IMR-90 (cell line): Measurements from ENCODE around the gene SRBD1. TPM values are rescaled to one million over a fixed set of nuclear protein-coding genes. Genes with fewer than 3 reads are reported as not detected.

Source experiments
- ATAC-seq: fragments of 200-7000 bp; cut with Tn5 transposase; 2 replicates; pipeline ENCODE4 v1.9.1; 2020; ENCODE audit warnings: low read depth, mild to moderate bottlenecking, moderate library complexity
- BruUV-seq: library from RNA; stranded (reverse); fragments of 400-500 nt; replicated peaks from 2 replicates; lab custom pipeline; 2021; lab: Mats Ljungman, UMichigan
- CTCF ChIA-PET: fragments of 300-600 bp; formaldehyde crosslinking; extraction: SDS; loops from one replicate; lab custom pipeline; 2021; ENCODE audit warnings: antibody characterized with exemption; lab: Yijun Ruan, JAX
- POLR2A ChIA-PET: fragments of 300-600 bp; sonication (Branson Sonifier 250); formaldehyde crosslinking; loops from one replicate; lab custom pipeline; 2022; ENCODE audit warnings: antibody characterized with exemption; ENCODE audit not compliant: unreplicated experiment; lab: Charles Lee
- DNase-seq: peaks from one replicate; pipeline ENCODE4 v3.0.0; 2013
- H2AFZ ChIP-seq: replicated peaks from 2 replicates; pipeline ENCODE3; 2013; ENCODE audit warnings: low read length, mild to moderate bottlenecking; ENCODE audit not compliant: poor library complexity
- H2AK5ac ChIP-seq: 2 replicates; pipeline ENCODE4 v1.6.1; 2013; ENCODE audit warnings: low read depth, low read length, inconsistent platforms
- H2AK9ac ChIP-seq: replicated peaks from 2 replicates; pipeline ENCODE3; 2013; ENCODE audit warnings: mild to moderate bottlenecking, low read depth, low read length, moderate library complexity; ENCODE audit not compliant: poor library complexity
- H2BK120ac ChIP-seq: 2 replicates; pipeline ENCODE4 v1.6.1; 2013; ENCODE audit warnings: low read depth, low read length, inconsistent platforms
- H2BK15ac ChIP-seq: 3 replicates; pipeline ENCODE4 v1.6.1; 2013; ENCODE audit warnings: low read depth, low read length, inconsistent platforms
- H2BK20ac ChIP-seq: 2 replicates; pipeline ENCODE4 v1.6.1; 2013; ENCODE audit warnings: low read depth, mild to moderate bottlenecking, inconsistent platforms, low read length, moderate library complexity
- H2BK5ac ChIP-seq: 2 replicates; pipeline ENCODE4 v1.6.1; 2013; ENCODE audit warnings: mild to moderate bottlenecking, low read depth, low read length, inconsistent platforms; ENCODE audit not compliant: poor library complexity, severe bottlenecking
- H3K14ac ChIP-seq: replicated peaks from 2 replicates; pipeline ENCODE4 v1.6.1; 2013; ENCODE audit warnings: low read depth, low read length, inconsistent platforms
- H3K18ac ChIP-seq: 2 replicates; pipeline ENCODE4 v1.6.1; 2013; ENCODE audit warnings: low read depth, low read length, control low read depth
- H3K23ac ChIP-seq: 2 replicates; pipeline ENCODE4 v1.6.1; 2013; ENCODE audit warnings: low read depth, low read length, inconsistent platforms
- H3K27ac ChIP-seq: 2 replicates; pipeline ENCODE4 v1.5.1; 2013; ENCODE audit warnings: mild to moderate bottlenecking, control low read depth, low read length; ENCODE audit not compliant: insufficient read depth
- H3K27me3 ChIP-seq: 2 replicates; pipeline ENCODE4 v1.6.1; 2013; ENCODE audit warnings: low read length; ENCODE audit not compliant: control insufficient read depth, insufficient read depth
- H3K36me3 ChIP-seq: 2 replicates; pipeline ENCODE4 v1.6.1; 2013; ENCODE audit warnings: low read length, mixed read lengths; ENCODE audit not compliant: control insufficient read depth, insufficient read depth
- H3K4ac ChIP-seq: 2 replicates; pipeline ENCODE4 v1.6.1; 2013; ENCODE audit warnings: low read depth, low read length, inconsistent platforms
- H3K4me1 ChIP-seq: 2 replicates; pipeline ENCODE4 v1.6.1; 2013; ENCODE audit warnings: low read length, mixed read lengths; ENCODE audit not compliant: control insufficient read depth, insufficient read depth
- H3K4me2 ChIP-seq: 2 replicates; pipeline ENCODE4 v1.6.1; 2013; ENCODE audit warnings: low read depth, mild to moderate bottlenecking, control low read depth, low read length, moderate library complexity
- H3K4me3 ChIP-seq: 2 replicates; pipeline ENCODE4 v1.5.1; 2013; ENCODE audit warnings: low read depth, mild to moderate bottlenecking, control low read depth, low read length, moderate library complexity; ENCODE audit not compliant: insufficient read depth
- H3K56ac ChIP-seq: 2 replicates; pipeline ENCODE4 v1.6.1; 2013; ENCODE audit warnings: low read length, inconsistent platforms; ENCODE audit not compliant: insufficient read depth; ENCODE audit errors: extremely low read depth
- H3K79me1 ChIP-seq, 2 experiments: 2 replicates each; pipeline ENCODE4 v1.6.1; 2013; ENCODE audit warnings: low read length in 2 of 2, inconsistent platforms in 1 of 2, low read depth in 1 of 2
- H3K9ac ChIP-seq: 2 replicates; pipeline ENCODE4 v1.6.1; 2013; ENCODE audit warnings: low read depth, low read length, control low read depth
- H3K9me1 ChIP-seq: 2 replicates; pipeline ENCODE4 v1.6.1; 2013; ENCODE audit warnings: low read length, inconsistent platforms; ENCODE audit not compliant: insufficient read depth
- H3K9me3 ChIP-seq: 2 replicates; pipeline ENCODE4 v1.6.1; 2013; ENCODE audit warnings: low read length; ENCODE audit not compliant: control insufficient read depth, insufficient read depth
- H4K20me1 ChIP-seq: 2 replicates; pipeline ENCODE4 v1.6.1; 2013; ENCODE audit warnings: low read length, inconsistent platforms; ENCODE audit not compliant: insufficient read depth
- H4K5ac ChIP-seq: 2 replicates; pipeline ENCODE4 v1.6.1; 2013; ENCODE audit warnings: mild to moderate bottlenecking, low read depth, low read length, control low read depth
- H4K8ac ChIP-seq, 2 experiments: 2 replicates each; pipeline ENCODE4 v1.6.1; 2013; ENCODE audit warnings: low read depth in 2 of 2, low read length in 2 of 2, control low read depth in 1 of 2, inconsistent platforms in 1 of 2
- H4K91ac ChIP-seq: 2 replicates; pipeline ENCODE4 v1.6.1; 2013; ENCODE audit warnings: low read depth, low read length, inconsistent platforms; ENCODE audit not compliant: insufficient read depth
- BHLHE40 ChIP-seq: fragments of 150-350 bp; IDR thresholded peaks from 2 replicates; pipeline ENCODE4 v1.6.1; 2016; ENCODE audit warnings: mild to moderate bottlenecking, low read depth, low read length
- CEBPB ChIP-seq: IDR thresholded peaks from 2 replicates; pipeline ENCODE4 v1.6.1; 2012; ENCODE audit warnings: low read depth, low read length, improper control_type of control experiment
- CHD1 ChIP-seq: IDR thresholded peaks from 2 replicates; pipeline ENCODE4 v1.6.1; 2012; ENCODE audit warnings: low read depth, low read length, improper control_type of control experiment
- CTCF ChIP-seq: conservative IDR thresholded peaks from 2 replicates; pipeline ENCODE4 v1.5.1; 2012; ENCODE audit warnings: mild to moderate bottlenecking, low read depth, low read length, improper control_type of control experiment
- ELK1 ChIP-seq: fragments of 150-350 bp; IDR thresholded peaks from 2 replicates; pipeline ENCODE4 v1.6.1; 2016; ENCODE audit warnings: low read depth, mild to moderate bottlenecking, low read length, moderate library complexity, borderline replicate concordance
- FOS ChIP-seq: fragments of 150-350 bp; IDR thresholded peaks from 2 replicates; pipeline ENCODE4 v1.6.1; 2016; ENCODE audit warnings: low read depth, low read length
- MAFK ChIP-seq: IDR thresholded peaks from 2 replicates; pipeline ENCODE4 v1.6.1; 2012; ENCODE audit warnings: low read depth, low read length, improper control_type of control experiment
- MAZ ChIP-seq: IDR thresholded peaks from 2 replicates; pipeline ENCODE4 v1.6.1; 2012; ENCODE audit warnings: low read depth, mild to moderate bottlenecking, low read length, improper control_type of control experiment, moderate library complexity, borderline replicate concordance
- MXI1 ChIP-seq: IDR thresholded peaks from 2 replicates; pipeline ENCODE4 v1.6.1; 2012; ENCODE audit warnings: low read depth, mild to moderate bottlenecking, low read length, moderate library complexity, borderline replicate concordance
- NFE2L2 ChIP-seq: fragments of 150-350 bp; IDR thresholded peaks from 2 replicates; pipeline ENCODE4 v1.6.1; 2016; ENCODE audit warnings: low read depth, mild to moderate bottlenecking, low read length
- POLR2A ChIP-seq: IDR thresholded peaks from 2 replicates; pipeline ENCODE4 v1.6.1; 2012; ENCODE audit warnings: mild to moderate bottlenecking, low read depth, low read length
- RAD21 ChIP-seq: IDR thresholded peaks from 2 replicates; pipeline ENCODE4 v1.6.1; 2012; ENCODE audit warnings: low read length, improper control_type of control experiment
- RCOR1 ChIP-seq: IDR thresholded peaks from 2 replicates; pipeline ENCODE4 v1.6.1; 2012; ENCODE audit warnings: mild to moderate bottlenecking, low read length, improper control_type of control experiment; ENCODE audit not compliant: insufficient replicate concordance
- RFX5 ChIP-seq: IDR thresholded peaks from 2 replicates; pipeline ENCODE4 v1.8.0; 2012; ENCODE audit warnings: low read depth, mild to moderate bottlenecking, low read length, moderate library complexity
- SMC3 ChIP-seq: fragments of 150-350 bp; IDR thresholded peaks from 2 replicates; pipeline ENCODE4 v1.6.1; 2016; ENCODE audit warnings: low read depth, mild to moderate bottlenecking, antibody characterized with exemption, low read length, moderate library complexity
- USF2 ChIP-seq: fragments of 150-350 bp; IDR thresholded peaks from 2 replicates; pipeline ENCODE4 v1.6.1; 2017; ENCODE audit warnings: mild to moderate bottlenecking, antibody characterized with exemption, low read length, low read depth
- WGBS, 2 experiments: methylation state at CpG; one replicate each; pipeline versions ENCODE4 v1.1.5 to v1.1.7; 2013; ENCODE audit warnings: missing lambda C conversion rate in 2 of 2; ENCODE audit not compliant: insufficient read length in 1 of 2; ENCODE audit errors: extremely low coverage in 2 of 2; 5-methylcytosine and 5-hydroxymethylcytosine counted together
- dilution Hi-C: fragments of 300-500 bp; cut with HindIII; formaldehyde crosslinking; loops from one replicate; pipeline ENCODE4 v1.14.3; 2018; ENCODE audit warnings: low sequenced_read_pairs; ENCODE audit not compliant: unreplicated experiment
- in situ Hi-C: fragments of 300-500 bp; cut with MboI; formaldehyde crosslinking; loops from 3 replicates; pipeline ENCODE4 v1.14.3; 2019; ENCODE audit warnings: low sequenced_read_pairs, inconsistent platforms, mixed read lengths
- intact Hi-C: fragments of 100-400 bp; cut with micrococcal nuclease; formaldehyde crosslinking; loops from 2 replicates; pipeline ENCODE4 v1.10.0; 2022
- polyA plus RNA-seq, 3 experiments: library from polyadenylated mRNA; depleted of rRNA; stranded (reverse); fragments of >200 nt; gene quantifications; 2 replicates each; pipeline ENCODE4 v1.2.3, GENCODE V29; 2012; ENCODE audit warnings: low replicate concordance in 1 of 3
- total RNA-seq: library from RNA; depleted of rRNA; stranded (reverse); fragments of >200 nt; gene quantifications from 2 replicates; pipeline ENCODE4 v1.2.3, GENCODE V29; 2012

SRBD1 gene
- total and polyA plus RNA-seq, 2 of the 4 experiments (the other 2 are of a cell fraction): 3.5 to 14.7 TPM

GRCh38 chr2:45540942-45541341, 70.1 kb downstream of the SRBD1 start:
- Histone ChIP-seq H3K36me3 (peaks cover 12% of the 10 kb centered on the region; the same call in 1 of the 2 replicates), H2AFZ (no peak overlapping the region), H3K9me3 (peaks cover 4% of the 10 kb centered on the region), H3K23ac (no peak overlapping the region), H3K18ac (no peak overlapping the region), H2BK20ac (no peak overlapping the region), H3K14ac (no peak overlapping the region), H2BK5ac (no peak overlapping the region), H3K27ac (no peak overlapping the region), H4K91ac (no peak overlapping the region), H2BK15ac (no peak overlapping the region), H2AK5ac (no peak overlapping the region), H4K8ac (no peak overlapping the region), H2BK120ac (no peak overlapping the region), H3K27me3 (no peaks in the 10 kb centered on the region), H3K9me1 (no peaks in the 10 kb centered on the region), H3K4ac (no peak overlapping the region), H4K20me1 (no peaks in the 10 kb centered on the region), H3K4me2 (no peak overlapping the region), H3K4me3 (no peak overlapping the region), H4K5ac (no peak overlapping the region), H3K9ac (no peak overlapping the region), H3K4me1 (no peaks in the 10 kb centered on the region), H3K56ac (no peak overlapping the region), H3K79me1 (no peaks in the 10 kb centered on the region), H2AK9ac (no peak overlapping the region)
- dilution Hi-C loops (no loop called here), intact Hi-C loops (no loop called here), in situ Hi-C loops (no loop called here)
- ATAC-seq: no peak
- CTCF ChIA-PET: no interaction called here
- POLR2A ChIA-PET: no interaction called here
- 96% methylated on average over 3 of the region's 8 CpGs; no CpG with 5 or more reads in 1 of the 2 experiments for WGBS, 2 experiments
- DNase-seq: no peak
- TF ChIP-seq SMC3 (no peak), ELK1 (no peak), MXI1 (no peak), POLR2A (no peak), MAZ (no peak), CHD1 (no peak), BHLHE40 (no peak), FOS (no peak), MAFK (no peak), USF2 (no peak), NFE2L2 (no peak), RCOR1 (no peak), RFX5 (no peak), CEBPB (no peak), RAD21 (no peak), CTCF (no peak)
- no TSS peak for BruUV-seq
